Smooth muscle cell (in vitro differentiated cells): ENCODE measurements around the gene HSD17B13. TPM values are rescaled to one million over a fixed set of nuclear protein-coding genes. Genes with fewer than 3 reads are reported as not detected.
"Not testable (repeated sequence)": the region's sequence is repeated elsewhere in the genome, so short reads cannot be mapped to it uniquely, and the experiment has no call there.

ENCODE experiments used
- DNase-seq: peaks from one replicate; lab custom pipeline; 2025; ENCODE audit not compliant: unreplicated experiment; lab: John Stamatoyannopoulos, UW
- H2AFZ ChIP-seq: fragments of 200-600 bp; sonication (generic); 2 replicates; pipeline ENCODE4 v1.6.0; 2016; ENCODE audit warnings: antibody characterized with exemption, low read depth, mild to moderate bottlenecking
- H3F3A ChIP-seq: fragments of 200-600 bp; sonication (generic); 2 replicates; pipeline ENCODE4 v1.6.0; 2017; ENCODE audit warnings: antibody characterized with exemption, low read depth
- H3K27ac ChIP-seq: fragments of 200-600 bp; sonication (generic); 2 replicates; pipeline ENCODE4 v1.5.1; 2016; ENCODE audit warnings: low read depth, mild to moderate bottlenecking
- H3K27me3 ChIP-seq: fragments of 200-600 bp; sonication (generic); 2 replicates; pipeline ENCODE4 v1.6.1; 2016; ENCODE audit warnings: low read depth, mild to moderate bottlenecking
- H3K36me3 ChIP-seq: fragments of 200-600 bp; sonication (generic); 2 replicates; pipeline ENCODE4 v1.5.1; 2016; ENCODE audit warnings: low read depth
- H3K4me1 ChIP-seq: fragments of 200-600 bp; sonication (generic); 2 replicates; pipeline ENCODE4 v1.5.1; 2016; ENCODE audit warnings: low read depth
- H3K4me2 ChIP-seq: fragments of 200-600 bp; sonication (generic); 2 replicates; pipeline ENCODE4 v1.6.0; 2016; ENCODE audit warnings: mild to moderate bottlenecking
- H3K4me3 ChIP-seq: fragments of 200-600 bp; sonication (generic); 2 replicates; pipeline ENCODE4 v1.5.1; 2016; ENCODE audit warnings: mild to moderate bottlenecking
- H3K79me2 ChIP-seq: fragments of 200-600 bp; sonication (generic); 2 replicates; pipeline ENCODE4 v1.6.0; 2016; ENCODE audit warnings: low read depth, mild to moderate bottlenecking
- H3K9ac ChIP-seq: fragments of 200-600 bp; sonication (generic); 2 replicates; pipeline ENCODE4 v1.6.0; 2016; ENCODE audit warnings: low read depth
- H3K9me3 ChIP-seq: fragments of 200-600 bp; sonication (generic); replicated peaks from 2 replicates; pipeline ENCODE4 v1.5.1; 2016; ENCODE audit warnings: low read depth
- H4K20me1 ChIP-seq: fragments of 200-600 bp; sonication (generic); 2 replicates; pipeline ENCODE4 v1.6.0; 2016; ENCODE audit warnings: low read depth
- WGBS: methylation state at CpG from one replicate; pipeline ENCODE4 v1.1.7; 2016; ENCODE audit warnings: low lambda C conversion rate; 5-methylcytosine and 5-hydroxymethylcytosine counted together
- polyA plus RNA-seq: library from polyadenylated mRNA; unstranded; fragments of >200 nt; fragmentation: Nextera tagmentation; extraction: Ambion mirVana; gene quantifications from 2 replicates; pipeline ENCODE4 v1.2.1, GENCODE V29; 2016
- total RNA-seq: library from RNA; depleted of rRNA; stranded (reverse); fragments of >200 nt; gene quantifications from 2 replicates; pipeline ENCODE4 v1.2.3, GENCODE V29; 2014
- TF ChIP-seq, protein P1 (sequence below): fragments of 200-600 bp; sonication (generic); IDR thresholded peaks from 2 replicates; pipeline ENCODE4 v1.5.1; 2017; ENCODE audit warnings: borderline replicate concordance, mild to moderate bottlenecking, antibody characterized with exemption; ENCODE audit not compliant: insufficient read depth, poor library complexity, severe bottlenecking

The HSD17B13 gene
- total and polyA plus RNA-seq, 2 experiments from 2014 or later: not detected

DNA sequence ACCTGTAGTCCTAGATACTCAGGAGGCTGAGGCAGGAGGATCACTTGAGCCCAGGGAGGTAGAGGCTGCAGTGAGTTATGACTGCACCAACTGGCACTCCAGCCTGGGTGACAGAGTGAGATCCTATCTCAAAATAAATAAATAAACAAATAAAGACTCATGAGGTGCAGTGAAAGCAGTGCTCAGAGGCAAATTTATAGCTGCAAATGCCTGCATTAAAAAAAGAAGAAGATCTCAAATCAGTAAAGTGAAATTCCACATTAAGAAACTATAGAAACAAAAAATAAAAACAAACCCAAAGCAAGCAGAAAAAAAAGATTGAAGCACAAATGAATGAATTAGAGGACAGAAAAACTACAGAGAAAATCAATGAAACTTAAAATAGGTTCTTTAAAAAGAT lies 22.5 kb upstream of the HSD17B13 start:
- no peaks in the 10 kb centered on the region for H3K4me1 ChIP-seq
- DNase-seq: no peak

DNA sequence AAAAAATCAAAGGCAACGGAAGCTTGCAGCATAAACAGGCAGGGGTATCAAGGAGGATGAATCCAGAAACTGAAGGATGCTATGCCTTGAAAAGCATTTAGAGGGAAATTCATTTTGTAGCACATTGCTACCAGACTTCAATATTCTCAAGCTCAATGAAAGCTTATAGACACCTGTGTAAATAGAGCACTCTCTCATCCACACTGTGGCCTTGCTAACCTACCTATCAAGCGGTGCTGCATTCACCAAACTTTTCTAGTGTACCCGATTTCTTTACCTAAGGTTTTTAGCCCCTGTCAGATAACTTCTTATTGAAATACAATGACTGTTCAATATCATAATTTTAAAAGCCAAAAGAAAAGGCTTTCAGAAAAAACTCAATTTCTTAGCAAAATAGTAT lies 20.2 kb upstream of the HSD17B13 start:
- TF ChIP-seq, protein P1, sequence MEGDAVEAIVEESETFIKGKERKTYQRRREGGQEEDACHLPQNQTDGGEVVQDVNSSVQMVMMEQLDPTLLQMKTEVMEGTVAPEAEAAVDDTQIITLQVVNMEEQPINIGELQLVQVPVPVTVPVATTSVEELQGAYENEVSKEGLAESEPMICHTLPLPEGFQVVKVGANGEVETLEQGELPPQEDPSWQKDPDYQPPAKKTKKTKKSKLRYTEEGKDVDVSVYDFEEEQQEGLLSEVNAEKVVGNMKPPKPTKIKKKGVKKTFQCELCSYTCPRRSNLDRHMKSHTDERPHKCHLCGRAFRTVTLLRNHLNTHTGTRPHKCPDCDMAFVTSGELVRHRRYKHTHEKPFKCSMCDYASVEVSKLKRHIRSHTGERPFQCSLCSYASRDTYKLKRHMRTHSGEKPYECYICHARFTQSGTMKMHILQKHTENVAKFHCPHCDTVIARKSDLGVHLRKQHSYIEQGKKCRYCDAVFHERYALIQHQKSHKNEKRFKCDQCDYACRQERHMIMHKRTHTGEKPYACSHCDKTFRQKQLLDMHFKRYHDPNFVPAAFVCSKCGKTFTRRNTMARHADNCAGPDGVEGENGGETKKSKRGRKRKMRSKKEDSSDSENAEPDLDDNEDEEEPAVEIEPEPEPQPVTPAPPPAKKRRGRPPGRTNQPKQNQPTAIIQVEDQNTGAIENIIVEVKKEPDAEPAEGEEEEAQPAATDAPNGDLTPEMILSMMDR: no peak
- WGBS: 97% methylated on average over 3 of the region's 3 CpGs

More for the DNA sequence above, 22.5 kb upstream of the HSD17B13 start:
- peaks cover 6% of the 10 kb centered on the region for H3K36me3 ChIP-seq
- no peak overlapping the region for H3K4me2 ChIP-seq
- H2AFZ ChIP-seq: no peak overlapping the region
- no peaks in the 10 kb centered on the region for H3F3A ChIP-seq
- H3K79me2 ChIP-seq: no peaks in the 10 kb centered on the region
- TF ChIP-seq, protein P1: no peak
- no peak overlapping the region for H3K27ac ChIP-seq
- no peaks in the 10 kb centered on the region for H4K20me1 ChIP-seq
- H3K27me3 ChIP-seq: no peaks in the 10 kb centered on the region
- no peak overlapping the region for H3K9ac ChIP-seq
- no peaks in the 10 kb centered on the region for H3K9me3 ChIP-seq
- H3K4me3 ChIP-seq: no peak overlapping the region

DNA sequence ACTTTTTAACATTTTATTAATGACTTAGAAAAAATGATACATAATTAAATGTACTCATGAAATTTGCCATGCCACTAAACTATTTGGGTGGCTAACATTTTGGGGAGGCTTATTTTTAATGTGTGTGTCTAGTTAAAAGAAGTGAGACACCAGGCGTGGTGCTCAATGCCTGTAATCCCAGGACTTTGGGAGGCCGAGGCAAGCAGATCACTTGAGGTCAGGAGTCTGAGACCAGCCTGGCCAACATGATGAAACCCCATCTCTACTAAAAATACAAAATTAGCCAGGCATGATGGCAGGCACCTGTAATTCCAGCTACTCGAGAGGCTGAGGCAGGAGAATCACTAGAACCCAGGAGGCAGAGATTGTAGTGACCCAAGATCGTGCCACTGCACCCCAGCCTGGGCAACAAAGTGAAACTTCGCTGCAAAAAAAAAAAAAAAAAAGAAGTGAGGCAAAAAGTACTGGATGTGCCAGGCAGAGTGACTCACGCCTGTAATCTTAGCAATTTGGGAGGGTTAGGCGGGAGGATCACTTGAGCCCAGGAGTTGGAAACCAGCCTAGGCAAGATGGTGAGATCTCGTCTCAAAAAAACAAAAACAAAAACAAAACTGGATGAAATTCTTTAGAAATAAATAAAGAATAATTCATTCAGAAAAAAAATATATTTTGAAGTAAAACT lies 19.4 kb upstream of the HSD17B13 start:
- H3K79me2 ChIP-seq, H4K20me1 ChIP-seq, DNase-seq, H3K27me3 ChIP-seq, H3K27ac ChIP-seq, H3F3A ChIP-seq, H3K4me1 ChIP-seq, H3K4me3 ChIP-seq, H3K9ac ChIP-seq, H3K4me2 ChIP-seq, H3K9me3 ChIP-seq, H3K36me3 ChIP-seq, H2AFZ ChIP-seq: not testable (repeated sequence)
- WGBS: 78% methylated on average over 8 of the region's 8 CpGs

More for the DNA sequence above, 20.2 kb upstream of the HSD17B13 start:
- no peak overlapping the region for H3K4me2 ChIP-seq
- no peaks in the 10 kb centered on the region for H3K27me3 ChIP-seq
- peaks cover 6% of the 10 kb centered on the region for H3K36me3 ChIP-seq
- no peak overlapping the region for H2AFZ ChIP-seq
- H4K20me1 ChIP-seq: no peaks in the 10 kb centered on the region
- H3K9ac ChIP-seq: no peak overlapping the region
- H3K9me3 ChIP-seq: no peaks in the 10 kb centered on the region
- no peak overlapping the region for H3K4me3 ChIP-seq
- no peak for DNase-seq
- H3K4me1 ChIP-seq: no peaks in the 10 kb centered on the region
- no peaks in the 10 kb centered on the region for H3K79me2 ChIP-seq
- no peak overlapping the region for H3K27ac ChIP-seq
- H3F3A ChIP-seq: no peaks in the 10 kb centered on the region

DNA sequence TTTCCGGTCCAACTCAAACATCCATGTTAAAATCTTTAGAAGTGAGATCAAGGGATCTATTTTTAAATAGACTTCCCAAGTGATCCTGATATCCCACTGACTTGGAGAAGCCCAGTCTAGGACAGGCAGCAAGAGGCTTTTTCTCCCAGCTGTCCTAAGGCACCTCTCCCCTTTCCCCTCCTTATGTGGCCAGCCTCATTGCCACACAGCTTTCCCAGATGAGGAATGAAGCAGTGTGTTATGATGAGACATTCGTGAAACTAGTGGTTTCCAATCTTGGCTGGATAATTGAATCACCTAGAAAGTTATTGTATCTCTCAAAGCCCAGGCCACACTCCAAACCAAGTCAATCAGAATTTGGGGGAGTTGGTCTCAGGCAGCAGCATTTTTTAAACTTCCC lies 16.8 kb upstream of the HSD17B13 start:
- no peak overlapping the region for H2AFZ ChIP-seq
- H3K27me3 ChIP-seq: no peaks in the 10 kb centered on the region
- no peak overlapping the region for H3K4me2 ChIP-seq
- H3K9ac ChIP-seq: no peak overlapping the region
- 98% methylated on average over 2 of the region's 2 CpGs for WGBS
- no peaks in the 10 kb centered on the region for H3F3A ChIP-seq
- no peaks in the 10 kb centered on the region for H3K79me2 ChIP-seq
- no peak overlapping the region for H3K4me3 ChIP-seq
- TF ChIP-seq, protein P1: no peak
- no peaks in the 10 kb centered on the region for H3K9me3 ChIP-seq
- H4K20me1 ChIP-seq: no peaks in the 10 kb centered on the region
- no peak for DNase-seq
- no peak overlapping the region for H3K27ac ChIP-seq
- no peaks in the 10 kb centered on the region for H3K4me1 ChIP-seq
- peaks cover 4% of the 10 kb centered on the region for H3K36me3 ChIP-seq
